Progenitor cell of endocrine pancreas (in vitro differentiated cells): ENCODE measurements around the gene ATP5MC3. TPM values are rescaled to one million over a fixed set of nuclear protein-coding genes. Genes with fewer than 3 reads are reported as not detected.

Experiments used
- DNase-seq: peaks from one replicate; pipeline ENCODE4 v3.0.0; 2021; ENCODE audit warnings: low spot score; ENCODE audit not compliant: unreplicated experiment
- H3K27ac Mint-ChIP-seq: 2 replicates; pipeline ENCODE4 v1.8.0; 2021; ENCODE audit warnings: mild to moderate bottlenecking, moderate library complexity, mixed read lengths
- H3K27me3 Mint-ChIP-seq: 2 replicates; pipeline ENCODE4 v1.8.0; 2021; ENCODE audit warnings: mixed read lengths
- H3K36me3 Mint-ChIP-seq: 2 replicates; pipeline ENCODE4 v1.8.0; 2022; ENCODE audit warnings: mixed read lengths; ENCODE audit not compliant: insufficient read depth
- H3K4me1 Mint-ChIP-seq: 2 replicates; pipeline ENCODE4 v1.8.0; 2021; ENCODE audit warnings: low read depth, mixed read lengths
- H3K4me3 Mint-ChIP-seq: 2 replicates; pipeline ENCODE4 v1.8.0; 2021; ENCODE audit warnings: low read depth, mild to moderate bottlenecking, moderate library complexity, mixed read lengths
- H3K9me3 Mint-ChIP-seq: 2 replicates; pipeline ENCODE4 v1.8.0; 2021; ENCODE audit warnings: low read depth, mixed read lengths
- CTCF ChIP-seq: fragments of 200-600 bp; sonication (generic); IDR thresholded peaks from one replicate; pipeline ENCODE4 v1.5.0; 2021; ENCODE audit warnings: antibody characterized with exemption, mild to moderate bottlenecking; ENCODE audit not compliant: unreplicated experiment
- total RNA-seq: library from RNA; stranded (reverse); gene quantifications from 2 replicates; pipeline ENCODE4 v1.2.1, GENCODE V29; 2021

Gene ATP5MC3
- total RNA-seq, 1 donor from 2014 or later, result 185 TPM

GRCh38 chr2:175169191-175169590 is 12.3 kb downstream of the ATP5MC3 start:
- Mint-ChIP-seq H3K27me3 (no peaks in the 10 kb centered on the region), H3K9me3 (no peaks in the 10 kb centered on the region), H3K4me3 (peak overlapping the region; percentile 99)

GRCh38 chr2:175168564-175168945 is 13.0 kb downstream of the ATP5MC3 start:
- Mint-ChIP-seq H3K4me3 (peak overlapping the region; percentile 99), H3K36me3 (peaks cover 1% of the 10 kb centered on the region), H3K27me3 (no peaks in the 10 kb centered on the region), H3K27ac (peak overlapping the region; percentile 99), H3K9me3 (no peaks in the 10 kb centered on the region), H3K4me1 (peaks cover 14% of the 10 kb centered on the region)
- TF ChIP-seq CTCF, result no peak
- no peak for DNase-seq

More at GRCh38 chr2:175169191-175169590, 12.3 kb downstream of the ATP5MC3 start:
- peaks cover 14% of the 10 kb centered on the region for H3K4me1 Mint-ChIP-seq
- TF ChIP-seq CTCF, result no peak
- peaks cover 1% of the 10 kb centered on the region for H3K36me3 Mint-ChIP-seq
- peak overlapping the region; percentile 5 for H3K27ac Mint-ChIP-seq
- DNase-seq, result no peak

GRCh38 chr2:175167792-175168563 is 13.5 kb downstream of the ATP5MC3 start, which contains the start of gene ATF2:
Gene ATF2 (minus strand): TSS chr2:175168203. CDS start chr2:175136443, 31,760 bp downstream.
- Mint-ChIP-seq H3K4me3 (peak within 1 kb of the TSS; percentile 99), H3K27ac (peak within 1 kb of the TSS; percentile 99), H3K4me1 (peaks cover 14% of the 10 kb centered on the region), H3K36me3 (peaks cover 1% of the 10 kb centered on the region), H3K9me3 (no peaks in the 10 kb centered on the region), H3K27me3 (no peaks in the 10 kb centered on the region)
- peak; percentile 93 for DNase-seq
- TF ChIP-seq CTCF, result no peak

DNA sequence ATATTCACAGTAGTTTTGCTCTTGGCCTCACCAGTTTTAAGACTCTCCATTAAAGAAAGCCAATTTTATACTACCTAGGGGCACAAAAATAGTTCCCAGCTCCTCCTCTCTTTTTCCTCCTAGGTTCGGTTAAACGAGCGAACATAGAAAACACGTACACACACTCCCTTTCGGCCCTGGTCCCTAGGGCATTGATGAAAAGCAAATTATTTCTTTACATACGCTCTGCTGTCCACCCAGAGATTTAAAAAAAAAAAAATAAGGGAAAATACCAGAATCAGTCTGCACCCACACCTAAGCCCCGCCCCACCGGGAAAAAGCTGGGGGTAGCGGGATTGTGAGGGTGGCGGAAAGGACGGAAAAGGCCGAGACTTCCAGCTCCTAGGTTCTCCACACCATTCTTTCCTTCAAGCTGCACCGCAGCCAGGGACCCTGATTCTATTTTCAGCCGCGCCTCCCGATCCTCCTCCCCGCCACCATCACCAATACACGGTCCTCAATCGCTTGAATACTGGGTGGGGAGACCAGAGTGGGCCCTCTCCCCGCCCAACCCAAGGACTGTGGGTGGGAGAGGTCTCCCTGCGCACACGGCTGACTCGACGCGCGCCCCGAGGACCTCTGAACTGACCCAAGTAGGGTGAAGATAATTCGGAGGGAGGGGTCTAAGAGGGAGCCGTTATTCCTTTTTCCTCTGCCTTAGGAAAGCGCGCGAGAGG is 14.3 kb downstream of the ATP5MC3 start:
- peaks cover 14% of the 10 kb centered on the region for H3K4me1 Mint-ChIP-seq
- peak overlapping the region; percentile 99 for H3K27ac Mint-ChIP-seq
- no peak for TF ChIP-seq CTCF
- no peaks in the 10 kb centered on the region for H3K9me3 Mint-ChIP-seq
- peak; percentile 15 for DNase-seq
- peak overlapping the region; percentile 99 for H3K4me3 Mint-ChIP-seq
- no peaks in the 10 kb centered on the region for H3K27me3 Mint-ChIP-seq
- H3K36me3 Mint-ChIP-seq, result peaks cover 1% of the 10 kb centered on the region

GRCh38 chr2:175166216-175166824 is 15.2 kb downstream of the ATP5MC3 start:
- Mint-ChIP-seq H3K36me3 (peaks cover 1% of the 10 kb centered on the region), H3K4me1 (peaks cover 14% of the 10 kb centered on the region), H3K27ac (peak overlapping the region; percentile 99), H3K27me3 (no peaks in the 10 kb centered on the region), H3K9me3 (no peaks in the 10 kb centered on the region), H3K4me3 (peak overlapping the region; percentile 99)
- no peak for DNase-seq
- no peak for TF ChIP-seq CTCF
